GM18909 (cell line): ENCODE data around the gene DUSP8.
"Not testable (repeated sequence)": the region's sequence is repeated elsewhere in the genome, so short reads cannot be mapped to it uniquely, and the experiment has no call there.

Experiments
- ATAC-seq: cut with Tn5 transposase; IDR thresholded peaks from one replicate; pipeline ENCODE4 v1.9.1; 2021; ENCODE audit warnings: mild to moderate bottlenecking; ENCODE audit not compliant: unreplicated experiment, poor library complexity

The DUSP8 gene, protein sequence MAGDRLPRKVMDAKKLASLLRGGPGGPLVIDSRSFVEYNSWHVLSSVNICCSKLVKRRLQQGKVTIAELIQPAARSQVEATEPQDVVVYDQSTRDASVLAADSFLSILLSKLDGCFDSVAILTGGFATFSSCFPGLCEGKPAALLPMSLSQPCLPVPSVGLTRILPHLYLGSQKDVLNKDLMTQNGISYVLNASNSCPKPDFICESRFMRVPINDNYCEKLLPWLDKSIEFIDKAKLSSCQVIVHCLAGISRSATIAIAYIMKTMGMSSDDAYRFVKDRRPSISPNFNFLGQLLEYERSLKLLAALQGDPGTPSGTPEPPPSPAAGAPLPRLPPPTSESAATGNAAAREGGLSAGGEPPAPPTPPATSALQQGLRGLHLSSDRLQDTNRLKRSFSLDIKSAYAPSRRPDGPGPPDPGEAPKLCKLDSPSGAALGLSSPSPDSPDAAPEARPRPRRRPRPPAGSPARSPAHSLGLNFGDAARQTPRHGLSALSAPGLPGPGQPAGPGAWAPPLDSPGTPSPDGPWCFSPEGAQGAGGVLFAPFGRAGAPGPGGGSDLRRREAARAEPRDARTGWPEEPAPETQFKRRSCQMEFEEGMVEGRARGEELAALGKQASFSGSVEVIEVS

DNA sequence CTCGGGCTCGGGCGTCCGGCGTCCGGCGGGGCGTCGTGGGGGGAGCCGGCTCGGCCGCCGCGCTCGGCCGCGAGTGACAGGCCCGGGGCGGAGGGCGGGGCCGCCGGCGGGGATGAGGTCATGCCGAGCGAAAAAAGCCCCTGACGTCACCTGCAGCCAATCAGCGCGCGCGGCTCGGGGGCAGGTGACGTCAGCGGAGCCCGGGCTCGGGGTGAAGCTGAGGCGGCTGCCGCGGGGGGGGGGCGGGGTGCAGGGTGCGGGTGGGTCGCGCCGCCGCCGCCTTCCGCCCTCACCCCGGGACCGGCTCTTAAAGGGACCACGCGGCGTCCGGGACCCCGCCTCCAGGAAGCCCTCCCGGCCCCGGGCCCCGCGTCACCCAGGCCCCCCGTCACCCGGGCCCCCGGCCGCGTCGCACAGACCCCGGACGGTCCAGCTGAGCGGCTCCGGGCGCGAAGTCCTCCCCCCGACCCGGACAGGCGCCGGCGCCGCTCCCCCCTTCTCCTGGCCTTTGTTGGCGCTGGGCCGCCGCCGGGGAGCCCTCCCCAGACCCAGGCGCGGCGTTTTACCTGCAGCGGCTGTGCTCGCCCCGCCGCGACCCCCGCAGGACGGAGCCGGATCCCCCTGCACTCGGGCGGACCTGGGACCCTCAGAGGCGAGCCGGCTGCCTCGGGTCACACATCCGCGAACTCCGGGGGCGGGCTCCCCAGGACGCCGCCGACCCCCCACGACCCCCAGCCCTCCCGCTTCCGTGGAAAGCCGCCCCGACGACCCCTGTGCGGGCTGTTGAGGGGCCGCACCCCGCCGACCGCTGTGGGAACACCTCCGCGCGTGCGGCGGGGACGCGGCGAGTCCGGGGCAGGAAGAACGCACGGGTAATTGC lies at the start of gene DUSP8:
DUSP8 (minus strand) TSS at position 75 of the 880 bp plus-strand sequence. CDS start 6,445 bp downstream, outside the sequence.
- ATAC-seq, result peak; percentile 64

DNA sequence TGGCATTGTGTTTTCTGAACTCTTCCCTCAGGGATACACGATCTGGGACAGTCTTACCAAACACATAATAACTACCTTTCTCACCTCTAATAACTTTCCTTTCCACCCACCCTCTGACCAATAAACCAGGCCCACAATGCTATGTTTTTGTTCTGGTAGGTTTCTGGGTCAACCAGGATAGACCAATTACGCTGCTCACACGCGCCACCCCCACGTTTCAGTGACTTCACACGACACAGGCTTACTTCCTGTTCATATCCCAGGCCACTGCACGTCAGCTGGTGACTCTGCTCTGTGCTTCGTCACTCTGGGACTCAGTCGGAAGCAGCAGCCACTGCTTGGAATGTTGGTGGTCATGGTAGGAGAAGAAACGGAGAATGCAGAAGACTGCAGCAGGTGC lies 47.4 kb upstream of the DUSP8 start:
- no peak for ATAC-seq

DNA sequence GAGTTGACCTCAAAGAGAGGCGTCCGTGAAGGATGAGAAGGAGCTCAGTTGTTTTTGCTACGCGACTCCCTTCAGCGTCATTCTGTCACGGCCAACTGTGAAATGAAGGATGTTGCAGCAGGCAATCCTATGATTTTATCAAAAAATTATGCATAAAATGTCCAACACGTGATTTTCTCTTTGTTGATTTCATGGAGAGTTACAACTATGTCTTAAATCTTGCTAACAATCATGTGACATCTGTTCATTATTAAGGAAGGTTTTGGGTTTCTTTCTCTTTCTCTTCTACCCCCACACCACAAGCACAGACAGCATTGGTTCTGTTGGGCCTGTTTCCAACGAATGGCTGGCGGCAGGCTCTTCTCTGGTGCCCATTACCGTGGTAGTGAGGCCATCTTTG lies 46.2 kb upstream of the DUSP8 start:
- no peak for ATAC-seq

DNA sequence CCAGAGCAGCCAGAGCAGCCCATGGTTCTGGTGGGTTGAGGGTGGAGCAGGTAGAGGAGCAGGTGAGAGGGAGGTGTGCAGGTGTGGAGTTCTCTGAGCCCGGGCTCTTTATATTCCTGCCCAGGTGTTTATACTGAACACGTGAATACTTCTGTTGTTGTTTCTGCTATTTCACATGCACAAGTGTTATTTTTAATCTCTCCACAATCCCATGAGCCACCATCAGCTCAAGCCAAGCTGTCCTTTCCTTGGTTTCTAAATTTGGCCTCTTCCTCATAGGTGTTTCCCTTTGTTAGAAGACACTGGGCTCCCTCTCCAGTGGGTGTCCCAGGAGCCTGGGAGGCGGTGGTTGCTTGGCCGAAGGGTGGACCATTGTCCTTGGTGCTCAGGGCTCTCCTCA lies 36.3 kb upstream of the DUSP8 start, which contains the start of gene KRTAP5-3:
KRTAP5-3 (minus strand) TSS at position 101 of the 400 bp plus-strand sequence; CDS start at position 23, 78 bp downstream.
- ATAC-seq, result no peak

DNA sequence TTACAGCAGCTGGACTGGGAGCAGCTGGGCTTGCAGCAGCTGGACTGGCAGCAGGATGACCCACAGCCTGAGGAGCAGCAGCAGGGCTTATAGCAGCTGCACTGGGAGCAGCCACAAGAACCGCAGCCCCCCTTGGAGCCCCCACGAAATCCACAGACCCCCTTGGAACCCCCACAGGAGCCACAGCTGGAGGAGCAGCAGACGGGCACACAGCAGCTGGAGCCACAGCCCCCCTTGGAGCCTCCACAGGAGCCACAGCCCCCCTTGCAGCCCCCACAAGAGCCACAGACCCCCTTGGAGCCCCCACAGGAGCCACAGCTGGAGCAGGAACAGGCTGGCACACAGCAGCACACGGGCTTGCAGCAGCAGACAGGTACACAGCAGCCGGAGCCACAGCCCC lies 35.8 kb upstream of the DUSP8 start:
- ATAC-seq, result not testable (repeated sequence)

DNA sequence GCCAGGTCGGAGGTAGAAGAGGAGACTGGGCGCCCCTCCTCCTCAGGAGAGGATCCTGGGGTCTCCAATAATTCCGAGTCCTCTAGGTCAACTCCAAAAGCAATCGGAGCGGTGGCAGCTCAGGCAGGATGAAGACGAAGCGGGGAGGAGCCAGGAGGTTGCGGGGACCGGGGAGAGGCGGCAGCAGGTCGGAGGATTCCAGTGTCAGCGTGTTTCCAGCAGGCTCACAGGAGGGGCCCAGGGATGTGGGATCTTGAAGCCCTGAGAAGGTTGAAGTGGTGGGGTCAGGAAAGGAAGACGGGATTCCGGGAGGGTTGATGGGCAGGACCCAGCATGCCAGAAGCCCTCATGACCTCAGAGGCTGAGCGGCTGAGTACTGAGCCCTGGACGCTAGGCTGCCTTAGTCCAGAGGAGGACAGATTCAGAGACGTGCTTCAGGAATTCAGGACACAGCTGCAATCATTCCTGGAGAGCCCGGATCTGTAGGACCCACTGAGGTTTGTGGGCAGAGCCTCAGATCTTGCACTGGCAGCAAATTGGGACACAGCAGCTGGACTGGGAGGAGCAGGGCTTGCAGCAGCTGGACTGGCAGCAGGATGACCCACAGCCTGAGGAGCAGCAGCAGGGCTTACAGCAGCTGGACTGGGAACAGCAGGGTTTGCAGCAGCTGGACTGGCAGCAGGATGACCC lies 35.2 kb upstream of the DUSP8 start:
- not testable (repeated sequence) for ATAC-seq

DNA sequence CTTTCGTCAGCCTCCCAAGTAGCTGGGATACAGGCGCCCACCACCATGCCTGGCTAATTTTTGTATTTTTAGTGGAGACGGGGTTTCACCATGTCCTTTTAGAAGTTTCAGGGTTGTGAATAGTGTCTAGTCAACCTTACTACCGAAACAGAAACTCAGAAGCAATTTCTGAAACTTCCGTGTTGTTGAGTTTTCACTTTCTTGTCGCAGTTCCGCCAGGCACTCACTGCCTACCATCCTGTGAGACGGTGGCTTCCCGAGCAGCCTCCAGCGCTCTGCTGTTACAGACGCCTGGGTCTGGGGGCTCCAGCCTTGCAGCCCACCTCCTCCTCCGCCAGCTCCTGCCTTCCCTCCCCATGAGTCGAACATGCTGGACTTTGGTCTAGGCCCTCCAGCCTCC lies 33.9 kb upstream of the DUSP8 start:
- ATAC-seq, result peak; percentile 81

DNA sequence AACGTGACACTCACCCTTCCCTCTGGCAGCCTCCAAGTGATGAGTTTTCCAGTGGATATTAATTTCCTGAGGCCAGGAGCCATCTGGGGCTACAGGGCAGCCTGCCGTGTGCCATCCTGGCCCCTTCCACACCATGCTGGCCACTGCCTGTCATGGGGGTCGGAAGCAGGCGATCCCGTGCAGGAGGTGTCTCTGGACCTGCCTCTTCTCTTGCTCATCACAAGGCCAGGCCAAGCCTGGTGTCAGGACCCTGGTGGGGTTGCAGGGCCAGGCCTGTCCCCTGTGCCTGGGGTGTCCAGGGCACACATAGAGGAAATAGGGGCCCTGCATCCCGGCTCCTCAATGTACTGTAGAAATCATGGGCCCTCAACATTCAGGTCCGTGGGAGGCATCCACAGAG lies 32.6 kb upstream of the DUSP8 start:
- no peak for ATAC-seq

DNA sequence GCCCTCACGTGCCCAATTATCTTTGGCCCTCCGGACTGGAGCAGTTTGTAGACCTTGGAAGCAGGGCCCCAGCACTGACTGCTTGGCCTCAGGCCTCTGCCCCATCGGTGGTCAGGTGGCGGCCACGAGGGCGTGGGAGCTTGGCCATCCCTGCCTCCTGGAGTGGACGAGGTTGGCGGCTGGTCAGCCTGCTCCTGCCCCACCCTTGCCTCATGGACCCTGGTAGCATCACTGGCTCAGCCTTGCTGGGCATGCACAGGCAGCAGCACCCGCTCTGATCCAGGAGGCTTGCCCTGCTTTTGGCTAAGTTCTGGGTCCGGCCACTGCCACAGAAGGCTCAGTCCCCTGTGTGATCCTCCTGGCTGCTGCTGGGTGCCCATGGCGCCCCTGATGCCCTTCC lies 32.1 kb upstream of the DUSP8 start:
- ATAC-seq, result no peak

DNA sequence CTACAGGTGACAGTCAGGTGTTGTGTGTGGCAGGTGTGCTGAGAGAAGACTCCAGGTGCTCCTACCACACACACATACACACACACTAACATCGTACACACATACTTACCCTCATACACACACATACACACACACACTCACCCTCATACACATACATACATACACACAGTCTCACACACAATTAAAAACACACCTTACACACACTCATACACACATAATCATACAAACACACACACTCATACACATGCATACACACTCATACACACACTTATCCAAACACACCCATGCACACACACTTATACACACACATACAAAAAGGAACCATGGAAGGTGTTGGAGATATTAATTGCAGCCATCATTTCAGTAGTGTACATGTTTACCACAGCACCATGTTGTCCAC lies 31.6 kb upstream of the DUSP8 start:
- no peak for ATAC-seq

DNA sequence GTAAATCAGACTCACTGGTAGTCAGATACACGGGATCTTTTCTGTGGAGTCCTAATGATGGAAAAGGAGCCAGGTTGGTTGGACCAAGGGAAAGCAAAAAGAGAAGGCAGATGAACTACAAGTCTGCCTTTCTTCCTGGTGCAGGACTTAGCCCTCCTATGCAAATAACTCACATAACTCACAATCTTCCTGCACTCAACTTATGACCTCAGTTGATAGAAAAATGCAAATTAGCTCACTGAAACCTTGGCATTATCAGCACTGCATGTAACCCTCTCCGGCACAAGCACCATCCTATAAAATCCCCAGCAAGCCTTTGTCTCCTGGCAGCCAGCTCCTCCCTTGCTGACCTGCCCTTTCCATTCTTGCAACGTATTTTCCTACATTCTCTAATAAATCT lies 29.6 kb upstream of the DUSP8 start:
- not testable (repeated sequence) for ATAC-seq

DNA sequence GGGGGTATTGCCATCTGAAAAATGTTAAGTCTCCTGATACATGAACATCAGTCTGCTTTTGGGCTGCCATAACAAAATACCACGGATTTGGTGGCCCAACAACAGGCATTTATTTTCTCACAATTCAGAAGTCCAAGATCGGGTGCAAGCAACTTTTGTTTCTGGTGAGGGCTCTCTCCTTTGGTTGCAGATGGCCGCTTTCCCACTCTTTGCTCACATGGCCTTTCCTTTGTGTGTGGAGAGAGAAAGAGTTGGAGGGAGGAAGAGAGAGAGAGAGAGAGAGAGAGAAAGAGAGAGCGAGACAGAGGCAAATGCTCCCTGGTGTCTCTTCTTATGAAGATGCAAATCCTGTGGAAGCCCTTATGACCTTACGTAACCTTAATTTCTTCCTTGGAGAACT lies 28.6 kb upstream of the DUSP8 start:
- no peak for ATAC-seq

DNA sequence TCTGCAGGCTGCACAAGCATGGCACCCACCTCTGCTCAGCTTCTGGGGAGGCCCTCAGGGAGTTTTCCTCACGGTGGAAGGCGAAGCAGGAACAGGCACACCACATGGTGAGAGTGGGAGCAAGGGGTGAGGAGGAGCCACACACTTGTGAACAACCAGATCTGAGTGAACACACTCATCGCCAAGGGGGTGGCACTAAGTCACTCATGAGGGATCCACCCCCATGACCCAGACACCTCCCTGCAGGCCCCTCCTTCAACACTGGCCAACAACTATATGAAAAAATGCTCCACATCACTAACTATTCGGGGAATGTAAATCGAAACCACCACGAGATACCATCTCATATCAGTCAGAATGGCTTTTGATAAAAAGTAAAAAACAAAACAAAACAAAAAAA lies 26.7 kb upstream of the DUSP8 start:
- no peak for ATAC-seq

DNA sequence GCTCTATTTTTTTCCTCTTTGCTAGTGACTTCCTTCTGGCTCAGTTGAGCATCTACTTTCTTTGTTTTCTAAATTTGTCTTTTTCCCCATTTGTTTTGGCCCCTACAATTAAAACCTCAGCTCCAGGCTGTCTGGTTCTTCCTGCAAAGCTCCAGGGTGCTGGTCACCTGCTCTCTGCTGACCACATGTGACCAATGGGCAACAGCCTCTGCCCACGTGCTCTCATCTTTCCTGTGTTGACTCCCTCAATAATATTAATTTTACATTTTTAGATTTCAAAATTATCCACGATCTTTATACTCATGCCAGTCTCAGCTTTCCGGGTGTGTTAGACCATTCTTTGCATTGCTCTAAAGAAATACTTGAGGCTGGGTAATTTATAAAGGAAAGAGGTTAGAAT lies 26.3 kb upstream of the DUSP8 start:
- ATAC-seq, result not testable (repeated sequence)

DNA sequence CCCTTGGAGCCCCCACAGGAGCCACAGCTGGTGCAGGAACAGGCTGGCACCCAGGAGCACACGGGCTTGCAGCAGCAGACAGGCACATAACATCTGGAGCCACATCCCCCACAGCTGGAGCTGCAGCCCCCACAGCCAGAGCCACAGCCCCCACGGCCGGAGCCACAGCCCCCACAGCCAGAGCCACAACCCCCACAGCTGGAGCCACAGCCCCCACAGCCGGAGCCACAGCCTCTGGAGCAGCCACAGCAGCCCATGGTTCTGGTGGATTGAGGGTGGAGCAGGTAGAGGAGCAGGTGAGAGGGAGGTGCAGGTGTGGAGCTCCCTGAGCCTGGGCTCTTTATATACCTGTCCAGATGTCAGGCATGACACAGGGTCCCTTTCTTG lies 25.9 kb upstream of the DUSP8 start, which contains the start of gene KRTAP5-2:
KRTAP5-2 (minus strand) TSS at position 301 of the 387 bp plus-strand sequence; CDS start at position 257, 44 bp downstream.
- ATAC-seq, result no peak

DNA sequence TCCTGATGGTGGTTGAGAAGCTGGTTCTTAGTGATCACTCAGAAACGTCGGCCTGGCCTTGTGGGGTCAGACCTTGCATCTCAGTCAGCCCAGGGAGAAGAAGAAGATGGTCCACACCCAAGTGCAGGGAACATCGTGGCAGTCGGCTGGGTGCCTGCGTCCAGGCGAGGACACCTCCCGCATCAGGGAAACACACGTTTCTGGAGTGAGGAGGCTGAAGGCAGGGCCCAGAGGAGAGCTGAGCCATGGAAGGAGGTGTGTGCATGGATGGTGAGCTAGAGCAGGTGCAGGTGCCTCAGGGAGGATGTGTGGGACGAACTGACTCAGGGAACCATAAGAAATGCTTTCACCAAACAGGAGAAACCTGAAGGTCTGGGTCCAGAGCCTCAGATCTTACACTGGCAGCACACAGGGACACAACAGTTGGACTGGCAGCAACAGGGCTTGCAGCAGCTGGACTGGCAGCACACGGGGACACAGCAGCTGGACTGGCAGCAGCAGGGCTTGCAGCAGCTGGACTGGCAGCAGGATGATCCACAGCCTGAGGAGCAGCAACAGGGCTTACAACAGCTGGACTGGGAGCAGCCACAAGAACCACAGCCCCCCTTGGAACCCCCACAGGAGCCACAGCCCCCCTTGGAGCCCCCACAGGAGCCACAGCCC lies 25.4 kb upstream of the DUSP8 start:
- ATAC-seq, result no peak

DNA sequence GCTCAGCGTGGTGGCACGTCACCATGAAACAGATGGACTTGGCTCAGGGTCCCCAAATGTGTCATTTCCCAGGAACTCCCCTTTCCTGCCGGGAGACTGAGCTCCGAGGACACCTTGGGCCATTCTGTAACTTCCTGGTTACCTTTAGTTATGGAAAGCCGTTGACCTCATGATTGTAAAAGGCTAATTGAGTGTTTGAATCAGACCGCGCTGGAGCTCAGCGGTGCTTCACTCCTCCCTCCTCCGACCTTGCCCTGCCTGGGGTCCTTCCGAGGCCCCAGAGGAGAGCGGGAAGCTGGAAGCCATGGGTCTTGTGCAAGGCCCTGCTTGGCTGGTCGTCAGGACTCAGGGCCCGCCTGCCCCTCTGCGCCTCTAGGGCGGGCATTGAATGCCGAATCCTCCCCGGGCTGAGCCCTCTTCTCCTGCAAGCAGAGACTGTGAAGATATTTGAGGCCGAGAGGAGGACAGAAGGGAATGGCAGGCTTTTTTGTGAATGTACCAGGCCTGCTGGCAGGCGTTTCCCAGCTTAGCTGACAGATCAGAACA lies 24.6 kb upstream of the DUSP8 start:
- ATAC-seq, result not testable (repeated sequence)

DNA sequence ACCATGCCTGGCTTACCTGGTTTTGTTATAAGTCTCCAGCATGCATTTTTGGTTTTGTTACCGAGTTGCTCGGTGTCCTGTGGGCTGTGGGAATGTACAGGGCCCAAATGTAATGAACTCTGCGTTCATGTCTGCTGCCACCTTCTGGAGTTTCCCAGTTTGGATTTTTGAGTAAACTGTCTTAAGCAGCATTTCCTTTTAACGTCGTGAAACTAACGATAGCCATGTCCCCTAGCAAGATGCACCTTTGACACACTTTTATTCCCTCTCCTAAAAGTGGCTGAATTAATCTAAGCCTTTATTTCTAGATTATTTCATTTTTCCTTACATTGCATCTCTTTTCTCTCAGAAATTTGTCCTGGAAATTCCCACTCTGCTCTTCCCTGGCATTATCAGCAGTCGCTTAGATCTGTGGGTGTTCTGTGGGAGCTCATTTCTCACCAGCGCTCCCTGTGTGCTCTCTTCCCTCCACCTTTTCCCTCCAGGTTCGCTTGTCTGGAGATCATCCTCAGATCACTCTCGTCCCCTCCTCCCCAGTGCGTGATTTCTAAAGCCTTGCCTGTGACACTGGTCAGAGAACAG lies 24.0 kb upstream of the DUSP8 start:
- ATAC-seq, result not testable (repeated sequence)

DNA sequence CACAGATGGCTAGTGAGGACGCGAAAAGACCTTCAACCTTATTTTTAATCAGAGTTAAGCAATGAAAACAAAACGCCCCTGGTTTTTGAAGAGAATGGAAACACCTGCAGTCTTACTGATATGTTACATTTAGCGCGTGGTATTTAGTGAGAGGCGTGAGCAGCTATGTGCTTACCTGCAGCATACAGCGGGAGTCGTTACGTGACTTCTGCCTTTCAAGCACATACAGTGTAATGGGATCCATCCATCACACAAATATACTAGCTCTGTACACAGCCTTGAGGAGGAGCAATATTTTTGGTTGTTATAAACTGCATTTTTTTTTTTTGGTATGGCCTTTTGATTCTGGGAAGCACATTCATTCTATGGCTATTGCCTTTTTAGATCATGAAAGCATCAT lies 20.6 kb upstream of the DUSP8 start:
- ATAC-seq, result no peak
